Measurements from ENCODE around the gene OLAH. TPM values are rescaled to one million over a fixed set of nuclear protein-coding genes. Genes with fewer than 3 reads are reported as not detected.
"Not testable (repeated sequence)": the region's sequence is repeated elsewhere in the genome, so short reads cannot be mapped to it uniquely, and the experiment has no call there.

OLAH gene
- total RNA-seq = 10 to 100 TPM in 1 of 4 donors, 1 to 10 TPM in 3; 2.9 to 15.3 (median 6.7) TPM

GRCh38 chr10:15043674-15044073, at the start of gene OLAH:
OLAH (plus strand) TSS chr10:15043943; CDS start chr10:15047289, 3,346 bp downstream.
- no peak within 1 kb of the TSS for H3K4me3 ChIP-seq
- H3K36me3 ChIP-seq = no peaks in the 10 kb centered on the region
- TF ChIP-seq CTCF (IDR thresholded peaks at IDR 0.05) (no peak), EP300 (IDR thresholded peaks at IDR 0.05) (no peak), POLR2A (IDR thresholded peaks at IDR 0.05) (no peak)
- peaks cover 0 to 15% (median 2%) of the 10 kb centered on the region in 4 donors for H3K4me1 ChIP-seq
- H3K9me3 ChIP-seq = peaks cover 0 to 6% (median 0%) of the 10 kb centered on the region in 4 donors
- no peak within 1 kb of the TSS for H3K27ac ChIP-seq
- 52 to 100% methylated on average over 1 of the region's 1 CpG for WGBS, 2 donors
- no peaks in the 10 kb centered on the region for H3K27me3 ChIP-seq
- no peak for DNase-seq (ENCODE audit: low spot score in 2 of 2)

- no peaks in the 10 kb centered on the region for H3K27me3 ChIP-seq
- no peaks in the 10 kb centered on the region for H3K36me3 ChIP-seq
- H3K4me1 ChIP-seq = no peaks in the 10 kb centered on the region
- WGBS, 2 donors = 85 to 86% methylated on average over 50 of the region's 50 CpGs
- DNase-seq (ENCODE audit: low spot score in 2 of 2) = no peak
- no peaks in the 10 kb centered on the region for H3K9me3 ChIP-seq
- no peak overlapping the region for H3K27ac ChIP-seq
- TF ChIP-seq EP300 (IDR thresholded peaks at IDR 0.05) (no peak), CTCF (IDR thresholded peaks at IDR 0.05) (no peak), POLR2A (IDR thresholded peaks at IDR 0.05) (no peak)
- H3K4me3 ChIP-seq = peak overlapping the region in 1 of 4 donors; percentile 32
Observed at GRCh38 chr10:14995964-14996565, 47.7 kb upstream of the OLAH start.

GRCh38 chr10:15013530-15013929, 30.2 kb upstream of the OLAH start:
- WGBS, 2 donors = 75 to 77% methylated on average over 5 of the region's 5 CpGs
- H3K27me3 ChIP-seq; H3K9me3 ChIP-seq; H3K4me1 ChIP-seq; H3K36me3 ChIP-seq; H3K27ac ChIP-seq; H3K4me3 ChIP-seq; DNase-seq (ENCODE audit: low spot score in 2 of 2): not testable (repeated sequence)

- Histone ChIP-seq H3K4me1 (no peaks in the 10 kb centered on the region), H3K9me3 (no peaks in the 10 kb centered on the region), H3K27ac (no peak overlapping the region), H3K36me3 (no peaks in the 10 kb centered on the region), H3K27me3 (no peaks in the 10 kb centered on the region), H3K4me3 (no peak overlapping the region)
- TF ChIP-seq EP300 (IDR thresholded peaks at IDR 0.05) (no peak), POLR2A (IDR thresholded peaks at IDR 0.05) (no peak), CTCF (IDR thresholded peaks at IDR 0.05) (no peak)
- DNase-seq (ENCODE audit: low spot score in 2 of 2) = no peak
- WGBS, 2 donors = 73 to 78% methylated on average over 7 of the region's 7 CpGs
Observed at GRCh38 chr10:15015451-15015850, 28.3 kb upstream of the OLAH start.

GRCh38 chr10:15020966-15021365, 22.8 kb upstream of the OLAH start:
- H3K27me3 ChIP-seq; DNase-seq (ENCODE audit: low spot score in 2 of 2); H3K4me3 ChIP-seq; H3K4me1 ChIP-seq; H3K36me3 ChIP-seq; H3K27ac ChIP-seq; H3K9me3 ChIP-seq: not testable (repeated sequence)
- 44 to 52% methylated on average over 2 to 4 of the region's 5 CpGs for WGBS, 2 donors

- not testable (repeated sequence) for H3K4me1 ChIP-seq; DNase-seq (ENCODE audit: low spot score in 2 of 2); H3K27ac ChIP-seq; H3K27me3 ChIP-seq; H3K4me3 ChIP-seq; H3K9me3 ChIP-seq; H3K36me3 ChIP-seq
- 89% methylated on average over 6 of the region's 6 CpGs for WGBS, 2 donors
Observed at GRCh38 chr10:15023079-15023478, 20.7 kb upstream of the OLAH start.

- not testable (repeated sequence) for H3K4me1 ChIP-seq; H3K27ac ChIP-seq; DNase-seq (ENCODE audit: low spot score in 2 of 2); H3K27me3 ChIP-seq; H3K4me3 ChIP-seq; H3K36me3 ChIP-seq; H3K9me3 ChIP-seq
- WGBS, 2 donors = 69 to 73% methylated on average over 15 to 16 of the region's 17 CpGs
Observed at GRCh38 chr10:15024017-15025004, 19.4 kb upstream of the OLAH start.

- 77% methylated on average over 6 of the region's 6 CpGs for WGBS, 2 donors
- not testable (repeated sequence) for H3K9me3 ChIP-seq; H3K27ac ChIP-seq; H3K4me3 ChIP-seq; H3K36me3 ChIP-seq; H3K4me1 ChIP-seq; DNase-seq (ENCODE audit: low spot score in 2 of 2); H3K27me3 ChIP-seq
Observed at GRCh38 chr10:15025040-15025439, 18.7 kb upstream of the OLAH start.
